ENCODE results near the gene HEATR9. TPM values are rescaled to one million over a fixed set of nuclear protein-coding genes. Genes with fewer than 3 reads are reported as not detected.

HEATR9 gene
- total and polyA plus RNA-seq, 8 donors, result 0.17 to 0.37 (median 0.20) TPM; not detected in 3

- TF ChIP-seq CTCF (IDR thresholded peaks at IDR 0.05), result no peak
- DNase-seq, result no peak
- Histone ChIP-seq H3K4me1 (no peaks in the 10 kb centered on the region), H3K4me3 (no peak overlapping the region), H3K9me3 (no peaks in the 10 kb centered on the region), H3K36me3 (no peaks in the 10 kb centered on the region), H3K27me3 (no peaks in the 10 kb centered on the region), H3K27ac (no peak overlapping the region)
- intact Hi-C loops (cut with DNase I), result no loop called here
- no peak for ATAC-seq
Observed at GRCh38 chr17:35913609-35914008, 44.9 kb upstream of the HEATR9 start.

- intact Hi-C loops (cut with DNase I), result no loop called here
- no peaks in the 10 kb centered on the region for H3K4me1 ChIP-seq
- DNase-seq, result no peak
- H3K4me3 ChIP-seq, result no peak overlapping the region
- H3K9me3 ChIP-seq, result no peaks in the 10 kb centered on the region
- no peaks in the 10 kb centered on the region for H3K36me3 ChIP-seq
- no peak for TF ChIP-seq CTCF (IDR thresholded peaks at IDR 0.05)
- H3K27ac ChIP-seq, result no peak overlapping the region
- no peaks in the 10 kb centered on the region for H3K27me3 ChIP-seq
- no peak for ATAC-seq
Observed at GRCh38 chr17:35912942-35913341, 44.3 kb upstream of the HEATR9 start.

GRCh38 chr17:35912339-35912912 is 43.7 kb upstream of the HEATR9 start:
- Histone ChIP-seq H3K36me3 (no peaks in the 10 kb centered on the region), H3K4me1 (no peaks in the 10 kb centered on the region), H3K27me3 (no peaks in the 10 kb centered on the region), H3K27ac (no peak overlapping the region), H3K9me3 (no peaks in the 10 kb centered on the region), H3K4me3 (no peak overlapping the region)
- no peak for ATAC-seq
- no peak for TF ChIP-seq CTCF (IDR thresholded peaks at IDR 0.05)
- no peak for DNase-seq
- intact Hi-C loops (cut with DNase I), result no loop called here

GRCh38 chr17:35909408-35909807 is 40.7 kb upstream of the HEATR9 start:
- intact Hi-C loops (cut with DNase I), result no loop called here
- no peak overlapping the region for H3K27ac ChIP-seq
- no peaks in the 10 kb centered on the region for H3K27me3 ChIP-seq
- no peak for DNase-seq
- H3K36me3 ChIP-seq, result no peaks in the 10 kb centered on the region
- H3K9me3 ChIP-seq, result no peaks in the 10 kb centered on the region
- no peak for TF ChIP-seq CTCF (IDR thresholded peaks at IDR 0.05)
- H3K4me1 ChIP-seq, result no peaks in the 10 kb centered on the region
- no peak for ATAC-seq
- H3K4me3 ChIP-seq, result no peak overlapping the region

- TF ChIP-seq CTCF (IDR thresholded peaks at IDR 0.05), result no peak
- ATAC-seq (no peak), DNase-seq (no peak)
- no peak overlapping the region for H3K4me3 ChIP-seq
- H3K9me3 ChIP-seq, result no peaks in the 10 kb centered on the region
- no peaks in the 10 kb centered on the region for H3K36me3 ChIP-seq
- intact Hi-C loops (cut with DNase I), result no loop called here
- no peaks in the 10 kb centered on the region for H3K4me1 ChIP-seq
- no peaks in the 10 kb centered on the region for H3K27me3 ChIP-seq
- no peak overlapping the region for H3K27ac ChIP-seq
Observed at GRCh38 chr17:35907691-35908090, 39.0 kb upstream of the HEATR9 start.
